ENCODE results near the gene BRICD5. TPM values are rescaled to one million over a fixed set of nuclear protein-coding genes. Genes with fewer than 3 reads are reported as not detected.

Gene BRICD5
- total RNA-seq, 1 experiment from 2014 or later, result 18.6 TPM

GRCh38 chr16:2235234-2235651 lies 24.6 kb upstream of the BRICD5 start:
- no peak for DNase-seq (ENCODE audit: low spot score)
- Histone ChIP-seq H3K27ac (ENCODE audit: low read depth, low read length, poor library complexity, severe bottlenecking) (no peak overlapping the region), H3K27me3 (replicated peaks; ENCODE audit: insufficient read depth, low read depth, low read length, poor library complexity) (no peaks in the 10 kb centered on the region), H3K9me3 (ENCODE audit: low read depth, low read length, poor library complexity, severe bottlenecking) (no peaks in the 10 kb centered on the region), H3K4me1 (ENCODE audit: insufficient read depth, low read length, poor library complexity, severe bottlenecking) (no peaks in the 10 kb centered on the region), H3K36me3 (ENCODE audit: insufficient read depth, low read length, poor library complexity, severe bottlenecking) (peaks cover 32% of the 10 kb centered on the region), H3K4me3 (ENCODE audit: low read depth, low read length, poor library complexity, severe bottlenecking) (no peak overlapping the region)
- ChIA-PET POLR2A (ENCODE audit: low non-redundant PET) (no interaction called here), CTCF (no interaction called here)
- intact Hi-C loops (cut with micrococcal nuclease; ENCODE audit: unreplicated experiment), result no loop called here
- BruUV-seq (replicated peaks), result no TSS peak
- TF ChIP-seq EZH2 (IDR thresholded peaks at IDR 0.05; ENCODE audit: borderline replicate concordance, low read depth, low read length, poor library complexity, severe bottlenecking), result no peak
- no peak for TF ChIP-seq CTCF (conservative IDR thresholded peaks at IDR 0.05; ENCODE audit: low read depth, low read length)

GRCh38 chr16:2234813-2235170 lies 24.1 kb upstream of the BRICD5 start:
- Histone ChIP-seq H3K9me3 (ENCODE audit: low read depth, low read length, poor library complexity, severe bottlenecking) (no peaks in the 10 kb centered on the region), H3K4me3 (ENCODE audit: low read depth, low read length, poor library complexity, severe bottlenecking) (no peak overlapping the region), H3K36me3 (ENCODE audit: insufficient read depth, low read length, poor library complexity, severe bottlenecking) (peaks cover 32% of the 10 kb centered on the region), H3K4me1 (ENCODE audit: insufficient read depth, low read length, poor library complexity, severe bottlenecking) (no peaks in the 10 kb centered on the region), H3K27ac (ENCODE audit: low read depth, low read length, poor library complexity, severe bottlenecking) (no peak overlapping the region), H3K27me3 (replicated peaks; ENCODE audit: insufficient read depth, low read depth, low read length, poor library complexity) (no peaks in the 10 kb centered on the region)
- intact Hi-C loops (cut with micrococcal nuclease; ENCODE audit: unreplicated experiment), result no loop called here
- BruUV-seq (replicated peaks), result no TSS peak
- POLR2A ChIA-PET (ENCODE audit: low non-redundant PET), result no interaction called here
- DNase-seq (ENCODE audit: low spot score), result no peak
- CTCF ChIA-PET, result no interaction called here
- TF ChIP-seq EZH2 (IDR thresholded peaks at IDR 0.05; ENCODE audit: borderline replicate concordance, low read depth, low read length, poor library complexity, severe bottlenecking), result no peak
- TF ChIP-seq CTCF (conservative IDR thresholded peaks at IDR 0.05; ENCODE audit: low read depth, low read length), result no peak

GRCh38 chr16:2233872-2234812 lies 23.5 kb upstream of the BRICD5 start:
- POLR2A ChIA-PET (ENCODE audit: low non-redundant PET), result no interaction called here
- TF ChIP-seq CTCF (conservative IDR thresholded peaks at IDR 0.05; ENCODE audit: low read depth, low read length) (no peak), EZH2 (IDR thresholded peaks at IDR 0.05; ENCODE audit: borderline replicate concordance, low read depth, low read length, poor library complexity, severe bottlenecking) (no peak)
- Histone ChIP-seq H3K9me3 (ENCODE audit: low read depth, low read length, poor library complexity, severe bottlenecking) (no peaks in the 10 kb centered on the region), H3K27me3 (replicated peaks; ENCODE audit: insufficient read depth, low read depth, low read length, poor library complexity) (no peaks in the 10 kb centered on the region), H3K36me3 (ENCODE audit: insufficient read depth, low read length, poor library complexity, severe bottlenecking) (peaks cover 34% of the 10 kb centered on the region), H3K27ac (ENCODE audit: low read depth, low read length, poor library complexity, severe bottlenecking) (no peak overlapping the region), H3K4me1 (ENCODE audit: insufficient read depth, low read length, poor library complexity, severe bottlenecking) (no peaks in the 10 kb centered on the region), H3K4me3 (ENCODE audit: low read depth, low read length, poor library complexity, severe bottlenecking) (no peak overlapping the region)
- CTCF ChIA-PET, result no interaction called here
- no peak for DNase-seq (ENCODE audit: low spot score)
- BruUV-seq (replicated peaks), result no TSS peak
- intact Hi-C loops (cut with micrococcal nuclease; ENCODE audit: unreplicated experiment), result no loop called here
